Endothelial cell of umbilical vein (primary cell): Measurements from ENCODE around the gene TNFRSF8.

Source experiments
- JUN ChIP-seq: IDR thresholded peaks from 2 replicates; pipeline ENCODE4 v1.6.1; 2011; ENCODE audit warnings: borderline replicate concordance, low read depth; ENCODE audit not compliant: insufficient read length, insufficient read depth
- POLR2A ChIP-seq: IDR thresholded peaks from 2 replicates; pipeline ENCODE4 v1.6.1; 2012; ENCODE audit warnings: low read depth, mild to moderate bottlenecking, control low read depth, low read length
- POLR2AphosphoS5 ChIP-seq: IDR thresholded peaks from 2 replicates; pipeline ENCODE4 v1.6.1; 2012; ENCODE audit warnings: low read depth, mild to moderate bottlenecking, control low read depth, low read length, moderate library complexity; ENCODE audit not compliant: insufficient read depth
- TF ChIP-seq, protein P1 (sequence below), 2 donors: IDR thresholded peaks; 1 replicate in 1 of 2; 2 replicates in 1 of 2; pipeline ENCODE4 v1.5.1; 2011; ENCODE audit warnings: low read length in 2 of 2, mild to moderate bottlenecking in 2 of 2, moderate library complexity in 2 of 2, control low read depth in 1 of 2, inconsistent platforms in 1 of 2, low read depth in 1 of 2; ENCODE audit not compliant: insufficient read depth in 1 of 2; ENCODE audit errors: extremely low read depth in 1 of 2

DNA sequence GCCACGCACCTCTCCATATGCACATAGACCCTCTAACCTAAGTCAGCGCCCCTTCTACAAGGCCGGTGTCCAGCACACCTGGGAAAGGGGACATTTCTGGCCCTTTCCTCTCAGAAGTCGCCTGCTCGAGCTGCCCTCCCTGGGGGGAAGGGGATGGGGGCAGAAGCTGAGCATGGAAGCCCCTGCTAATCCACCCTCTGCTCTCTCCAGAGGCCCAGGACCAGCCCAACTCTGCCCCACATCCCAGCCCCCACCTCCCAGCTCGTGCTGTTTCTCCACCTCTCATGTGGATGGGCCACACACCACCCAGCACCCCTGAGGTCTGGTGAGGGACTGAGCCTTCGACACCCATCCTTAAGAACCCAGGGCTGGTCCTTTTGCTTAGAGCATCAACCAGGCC is 118.5 kb downstream of the TNFRSF8 start:
- TF ChIP-seq, protein P1, sequence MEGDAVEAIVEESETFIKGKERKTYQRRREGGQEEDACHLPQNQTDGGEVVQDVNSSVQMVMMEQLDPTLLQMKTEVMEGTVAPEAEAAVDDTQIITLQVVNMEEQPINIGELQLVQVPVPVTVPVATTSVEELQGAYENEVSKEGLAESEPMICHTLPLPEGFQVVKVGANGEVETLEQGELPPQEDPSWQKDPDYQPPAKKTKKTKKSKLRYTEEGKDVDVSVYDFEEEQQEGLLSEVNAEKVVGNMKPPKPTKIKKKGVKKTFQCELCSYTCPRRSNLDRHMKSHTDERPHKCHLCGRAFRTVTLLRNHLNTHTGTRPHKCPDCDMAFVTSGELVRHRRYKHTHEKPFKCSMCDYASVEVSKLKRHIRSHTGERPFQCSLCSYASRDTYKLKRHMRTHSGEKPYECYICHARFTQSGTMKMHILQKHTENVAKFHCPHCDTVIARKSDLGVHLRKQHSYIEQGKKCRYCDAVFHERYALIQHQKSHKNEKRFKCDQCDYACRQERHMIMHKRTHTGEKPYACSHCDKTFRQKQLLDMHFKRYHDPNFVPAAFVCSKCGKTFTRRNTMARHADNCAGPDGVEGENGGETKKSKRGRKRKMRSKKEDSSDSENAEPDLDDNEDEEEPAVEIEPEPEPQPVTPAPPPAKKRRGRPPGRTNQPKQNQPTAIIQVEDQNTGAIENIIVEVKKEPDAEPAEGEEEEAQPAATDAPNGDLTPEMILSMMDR (IDR thresholded peaks at IDR 0.05; ENCODE audit: extremely low read depth in 1 of 2, insufficient read depth in 1 of 2, low read depth in 1 of 2, low read length in 2 of 2): no peak
- TF ChIP-seq POLR2AphosphoS5 (no peak), POLR2A (no peak), JUN (no peak)
